HG03159 (cell line): ENCODE data around the gene ARMH1.

Source experiments
- ATAC-seq: cut with Tn5 transposase; IDR thresholded peaks from one replicate; pipeline ENCODE4 v1.9.1; 2021; ENCODE audit warnings: mild to moderate bottlenecking, moderate library complexity; ENCODE audit not compliant: unreplicated experiment

ARMH1 gene

DNA sequence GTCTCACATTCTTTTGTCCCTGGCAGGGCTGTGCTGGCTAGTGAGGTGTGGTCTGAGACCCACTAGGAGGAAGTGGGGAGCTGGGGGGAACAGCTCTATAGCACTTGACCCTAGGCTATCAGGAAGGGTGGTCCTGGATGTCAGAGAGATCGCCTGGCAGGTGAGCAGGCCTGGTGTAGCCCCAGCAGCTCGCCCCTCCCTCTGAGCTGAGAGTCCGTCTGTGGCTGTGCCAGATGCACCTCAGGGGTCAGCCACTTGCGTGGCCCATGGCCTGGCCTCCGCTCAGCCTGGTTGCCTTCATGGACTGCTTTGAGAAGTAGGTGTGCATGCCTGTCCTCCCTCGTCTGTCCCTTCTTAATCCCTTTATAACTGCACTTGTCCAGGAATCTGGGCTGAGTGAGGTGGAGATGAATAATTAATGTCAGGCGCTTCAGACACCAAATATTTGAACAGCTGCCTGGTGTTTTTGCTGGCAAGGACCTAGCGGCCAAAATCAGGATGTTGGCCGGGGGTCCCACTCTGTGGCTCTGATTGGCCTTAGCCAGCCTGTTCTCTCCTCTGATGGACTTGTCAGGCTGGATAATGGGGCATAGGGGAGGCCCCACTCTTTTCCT is 30.7 kb upstream of the ARMH1 start:
- ATAC-seq: no peak

DNA sequence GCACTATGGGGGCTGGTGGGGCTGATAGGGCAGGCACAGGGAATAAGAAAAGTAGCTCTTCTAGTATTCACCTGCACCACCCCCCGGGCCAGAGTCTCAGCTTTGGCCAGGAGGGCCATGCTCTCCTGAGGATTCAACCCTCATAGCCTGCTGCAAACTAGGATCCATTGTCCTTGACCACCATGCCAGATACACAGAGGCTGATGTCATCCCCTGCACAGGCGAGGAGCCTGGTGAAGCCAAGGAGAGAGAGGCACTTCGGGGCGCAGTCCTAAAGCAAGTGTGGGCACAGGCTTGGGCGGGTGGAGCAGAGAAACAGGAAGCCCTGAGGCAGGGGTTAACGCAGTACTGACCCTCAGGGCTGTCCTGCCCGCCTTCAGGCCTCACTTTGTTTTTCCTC is 29.7 kb upstream of the ARMH1 start:
- no peak for ATAC-seq

- no peak for ATAC-seq
Measured at GRCh38 chr1:44645476-44646244, 28.9 kb upstream of the ARMH1 start.

- no peak for ATAC-seq
Measured at GRCh38 chr1:44646261-44647110, 28.0 kb upstream of the ARMH1 start.

DNA sequence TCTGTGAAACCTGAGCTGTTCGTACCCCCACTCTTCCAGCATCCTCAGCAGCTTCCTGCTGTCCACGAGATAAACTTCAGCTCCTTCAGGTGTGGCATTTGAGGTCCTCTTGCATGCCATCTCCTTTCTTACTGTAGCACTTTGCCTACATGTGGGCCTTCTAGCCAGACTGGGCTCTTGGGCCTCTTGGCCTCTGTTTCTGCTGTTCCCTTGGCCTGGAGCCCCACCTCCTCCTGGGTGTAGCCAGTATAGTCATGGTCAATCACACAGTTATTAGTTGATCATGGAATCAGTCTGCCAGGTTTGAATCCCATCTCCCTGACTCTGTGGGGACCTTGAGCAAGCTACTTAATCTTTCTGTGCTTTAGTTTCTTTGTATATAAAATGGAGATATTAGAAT is 26.6 kb upstream of the ARMH1 start:
- no peak for ATAC-seq

- no peak for ATAC-seq
Measured at GRCh38 chr1:44648529-44649250, 25.8 kb upstream of the ARMH1 start.

GRCh38 chr1:44649788-44650158 is 24.7 kb upstream of the ARMH1 start:
- no peak for ATAC-seq

GRCh38 chr1:44650159-44650831 is 24.2 kb upstream of the ARMH1 start:
- ATAC-seq: no peak

DNA sequence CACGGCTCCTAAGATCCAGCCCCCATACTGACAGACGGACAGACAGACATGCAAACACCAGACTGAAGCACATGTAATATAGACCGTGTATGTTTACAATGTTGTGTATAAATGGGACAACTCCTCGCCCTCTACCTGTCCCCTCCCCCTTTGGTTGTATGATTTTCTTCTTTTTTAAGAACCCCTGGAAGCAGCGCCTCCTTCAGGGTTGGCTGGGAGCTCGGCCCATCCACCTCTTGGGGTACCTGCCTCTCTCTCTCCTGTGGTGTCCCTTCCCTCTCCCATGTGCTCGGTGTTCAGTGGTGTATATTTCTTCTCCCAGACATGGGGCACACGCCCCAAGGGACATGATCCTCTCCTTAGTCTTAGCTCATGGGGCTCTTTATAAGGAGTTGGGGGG is 23.4 kb upstream of the ARMH1 start:
- no peak for ATAC-seq

DNA sequence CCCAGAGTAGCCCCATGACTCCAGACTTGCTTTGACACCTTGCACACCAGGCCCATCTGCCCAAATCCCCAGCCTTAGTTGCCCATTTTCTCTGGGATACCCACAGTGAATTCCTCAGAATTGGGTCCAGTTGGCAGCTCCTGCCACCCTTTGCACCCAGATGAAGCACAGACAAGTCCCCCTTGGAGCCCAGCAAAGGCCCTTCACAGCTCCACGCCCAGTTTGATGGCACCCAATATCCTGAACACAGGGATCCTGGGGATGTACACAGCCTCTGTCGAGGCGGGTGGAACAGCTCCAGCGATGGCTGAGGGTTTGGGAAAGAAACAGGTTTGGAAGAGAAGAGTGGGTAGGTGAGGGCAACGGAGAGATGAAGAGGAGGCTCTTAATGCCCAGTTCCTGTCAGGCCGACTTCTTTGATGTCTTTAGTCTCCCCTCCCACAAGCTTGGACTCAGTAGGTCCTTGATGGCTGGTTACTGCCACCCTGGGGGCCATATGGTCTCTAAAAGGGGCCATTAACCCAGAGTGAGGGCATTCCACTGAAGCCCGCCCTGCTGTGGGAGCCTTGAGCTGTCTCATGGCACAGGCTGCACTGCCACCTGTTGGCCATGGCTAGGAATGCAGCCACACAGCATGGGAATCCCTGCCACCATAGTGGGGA is 21.9 kb upstream of the ARMH1 start:
- peak; percentile 64 for ATAC-seq

DNA sequence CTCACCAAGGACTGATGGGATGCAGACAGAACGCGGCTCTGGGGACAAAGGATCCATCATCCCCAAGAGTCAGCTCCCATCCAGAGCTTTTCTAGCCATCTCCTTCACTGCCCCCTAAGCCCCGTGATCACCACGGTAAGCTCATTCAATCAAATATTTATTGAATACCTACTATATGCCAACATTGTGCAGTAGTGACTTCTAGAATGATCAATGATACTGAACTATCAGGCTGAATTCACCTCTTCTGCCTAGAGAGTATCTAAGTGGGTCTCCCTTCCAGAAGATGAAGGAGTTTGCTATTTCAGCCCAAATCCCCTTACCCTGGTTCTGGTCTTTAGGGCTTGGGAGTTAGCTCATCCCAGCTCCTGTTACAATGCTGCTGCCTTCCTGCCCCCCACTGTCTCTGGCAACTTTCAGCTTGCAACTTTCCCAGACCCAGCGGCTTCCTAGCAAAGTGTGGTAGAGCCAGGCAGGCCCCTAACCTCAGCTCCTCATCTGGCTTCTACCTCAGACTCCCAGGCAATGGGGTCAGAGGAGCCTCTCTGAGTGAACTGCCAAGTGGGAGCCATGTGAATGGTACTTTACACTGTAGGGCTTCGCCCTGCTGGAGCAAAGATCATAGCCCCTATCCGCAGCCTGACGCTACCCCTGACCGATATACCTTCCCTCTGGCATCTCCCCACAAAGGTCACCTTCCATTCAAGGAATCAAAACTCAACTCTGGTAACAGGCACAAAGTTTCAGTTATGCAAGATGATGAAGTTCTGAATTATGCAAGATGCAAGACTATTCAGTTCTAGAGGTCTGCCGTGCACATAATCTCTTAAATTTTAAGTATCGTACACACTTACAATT is 21.2 kb upstream of the ARMH1 start:
- ATAC-seq: no peak

GRCh38 chr1:44654621-44655187 is 19.8 kb upstream of the ARMH1 start:
- ATAC-seq: no peak

- ATAC-seq: no peak
Measured at GRCh38 chr1:44655609-44656008, 18.9 kb upstream of the ARMH1 start.

DNA sequence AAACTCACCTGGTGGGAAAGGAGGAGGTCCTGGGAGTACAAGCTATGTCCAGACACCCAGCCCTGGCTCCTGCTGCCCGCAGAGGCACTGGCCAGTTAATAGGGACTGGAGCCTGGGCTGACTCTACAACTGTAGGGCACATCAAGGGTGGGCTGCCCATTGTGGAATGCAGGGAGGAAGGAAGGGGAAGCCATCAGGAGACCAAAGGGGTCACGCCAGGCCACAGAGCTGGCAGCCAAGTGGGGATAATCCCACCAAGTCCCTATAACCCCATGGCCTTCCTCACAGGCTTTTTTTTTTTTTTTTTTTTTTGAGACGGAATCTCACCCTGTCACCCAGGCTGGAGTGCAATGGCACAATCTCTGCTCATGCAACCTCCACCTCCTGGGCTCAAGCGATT is 14.9 kb upstream of the ARMH1 start:
- no peak for ATAC-seq

- ATAC-seq: no peak
Measured at GRCh38 chr1:44660176-44660575, 14.3 kb upstream of the ARMH1 start.

DNA sequence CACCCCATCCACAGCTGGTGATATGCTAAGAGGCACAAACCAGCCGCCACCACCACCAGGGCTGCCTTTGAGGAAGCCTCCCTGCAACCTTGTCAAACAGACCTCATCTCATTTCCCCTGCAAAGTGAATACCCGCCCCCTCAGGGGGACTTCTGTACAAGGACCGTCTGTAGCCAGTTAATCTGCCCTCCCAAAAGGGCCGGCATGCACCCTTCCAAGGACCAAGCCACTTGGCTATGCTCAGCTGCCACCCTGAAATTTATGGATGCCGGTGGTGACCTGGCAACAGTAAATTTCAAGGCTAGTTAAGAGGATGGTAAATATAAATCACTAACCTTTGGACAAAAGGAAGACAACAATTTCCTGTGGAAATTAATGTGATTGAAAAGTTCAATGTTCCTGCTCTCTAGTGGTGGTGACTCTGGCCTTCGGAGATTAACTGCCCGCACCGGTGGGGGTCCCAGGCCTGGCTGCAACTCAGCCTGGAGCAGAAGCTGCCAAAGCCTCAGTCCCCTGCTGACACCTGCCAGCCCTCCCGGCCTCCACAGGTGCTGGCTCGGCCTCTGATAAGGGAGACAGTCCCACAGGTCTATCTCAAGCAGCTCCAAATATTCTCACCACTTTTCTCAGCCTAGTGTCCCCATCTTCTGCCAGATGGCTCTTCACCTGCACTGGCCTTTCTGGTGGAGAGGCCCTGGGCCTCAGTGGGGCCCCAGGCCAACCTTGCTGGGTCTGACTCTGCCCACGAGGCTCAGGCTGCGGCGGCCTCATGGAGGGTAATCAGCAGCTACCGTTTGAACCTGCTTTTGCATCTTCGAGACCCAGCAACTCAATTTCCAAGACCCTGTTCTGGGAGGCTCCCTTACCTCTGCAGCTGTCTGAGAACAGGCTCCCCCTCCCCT is 12.5 kb upstream of the ARMH1 start:
- no peak for ATAC-seq

DNA sequence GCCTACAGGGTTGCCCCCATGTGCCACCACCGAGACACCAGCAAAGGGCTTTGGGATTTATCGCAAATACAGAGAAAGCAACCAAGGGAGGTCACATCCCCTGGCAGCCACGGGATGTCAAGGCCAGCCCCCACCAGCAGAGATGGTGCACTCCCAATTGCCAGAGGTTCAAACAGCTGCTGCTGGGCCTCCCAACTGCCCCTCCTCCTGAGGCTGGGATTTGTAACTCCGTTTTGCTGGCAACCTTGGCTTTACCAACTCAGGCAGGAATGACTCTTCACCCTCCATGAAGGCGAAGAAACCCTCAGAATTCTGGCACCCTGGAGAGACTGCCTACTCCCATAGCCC is 11.9 kb upstream of the ARMH1 start:
- no peak for ATAC-seq

GRCh38 chr1:44663417-44663816 is 11.1 kb upstream of the ARMH1 start:
- ATAC-seq: no peak
